ENCODE results near the gene CD276.
A peak's percentile ranks its signal among the peaks of the same experiment; 100 is the strongest.
"Not testable (repeated sequence)": the region's sequence is repeated elsewhere in the genome, so short reads cannot be mapped to it uniquely, and the experiment has no call there.

CD276 gene

GRCh38 chr15:73685981-73686380, 1.8 kb downstream of the CD276 start:
- no peak for DNase-seq

- DNase-seq, result no peak
Observed at GRCh38 chr15:73686781-73687256, 2.6 kb downstream of the CD276 start.

GRCh38 chr15:73687351-73687750, 3.2 kb downstream of the CD276 start:
- no peak for DNase-seq

- no peak for DNase-seq
Observed at GRCh38 chr15:73688455-73688854, 4.3 kb downstream of the CD276 start.

GRCh38 chr15:73691396-73691795, 7.2 kb downstream of the CD276 start:
- no peak for DNase-seq

GRCh38 chr15:73694419-73694818, 10.2 kb downstream of the CD276 start:
- no peak for DNase-seq

- no peak for DNase-seq
Observed at GRCh38 chr15:73695773-73696640, 11.8 kb downstream of the CD276 start.

- no peak for DNase-seq
Observed at GRCh38 chr15:73696641-73697001, 12.4 kb downstream of the CD276 start.

- no peak for DNase-seq
Observed at GRCh38 chr15:73697033-73697467, 12.9 kb downstream of the CD276 start.

GRCh38 chr15:73699249-73700040, 15.3 kb downstream of the CD276 start:
- no peak for DNase-seq

GRCh38 chr15:73700041-73700842, 16.1 kb downstream of the CD276 start:
- DNase-seq, result peak; percentile 7

- DNase-seq, result not testable (repeated sequence)
Observed at GRCh38 chr15:73702311-73703239, 18.4 kb downstream of the CD276 start.

- DNase-seq, result not testable (repeated sequence)
Observed at GRCh38 chr15:73703601-73704000, 19.4 kb downstream of the CD276 start.

GRCh38 chr15:73704142-73704868, 20.1 kb downstream of the CD276 start:
- not testable (repeated sequence) for DNase-seq

GRCh38 chr15:73704869-73705645, 20.9 kb downstream of the CD276 start:
- DNase-seq, result no peak

GRCh38 chr15:73708691-73709090, 24.5 kb downstream of the CD276 start:
- DNase-seq, result no peak

- DNase-seq, result no peak
Observed at GRCh38 chr15:73709241-73709640, 25.1 kb downstream of the CD276 start.

- no peak for DNase-seq
Observed at GRCh38 chr15:73709686-73710085, 25.5 kb downstream of the CD276 start.

- no peak for DNase-seq
Observed at GRCh38 chr15:73710321-73710720, 26.1 kb downstream of the CD276 start.

GRCh38 chr15:73711526-73711925, 27.3 kb downstream of the CD276 start:
- no peak for DNase-seq
